Stomach (tissue), 4 donors: Measurements from ENCODE around the gene CABLES2.

ENCODE experiments used
- EP300 ChIP-seq: sonication (generic); formaldehyde crosslinking; IDR thresholded peaks from one replicate; pipeline ENCODE4 v1.6.1; 2017; ENCODE audit warnings: antibody characterized with exemption
- TF ChIP-seq, protein P1 (sequence below), 7 experiments: fragments of 450-650 bp in 4 of 7; fragments of 200-600 bp in 3 of 7; sonication (generic) in 3 of 7; IDR thresholded peaks; one replicate each; pipeline ENCODE4 v1.5.1; 2016 to 2019; ENCODE audit warnings: antibody characterized with exemption in 7 of 7, control low read depth in 2 of 7, mild to moderate bottlenecking in 1 of 7

DNA sequence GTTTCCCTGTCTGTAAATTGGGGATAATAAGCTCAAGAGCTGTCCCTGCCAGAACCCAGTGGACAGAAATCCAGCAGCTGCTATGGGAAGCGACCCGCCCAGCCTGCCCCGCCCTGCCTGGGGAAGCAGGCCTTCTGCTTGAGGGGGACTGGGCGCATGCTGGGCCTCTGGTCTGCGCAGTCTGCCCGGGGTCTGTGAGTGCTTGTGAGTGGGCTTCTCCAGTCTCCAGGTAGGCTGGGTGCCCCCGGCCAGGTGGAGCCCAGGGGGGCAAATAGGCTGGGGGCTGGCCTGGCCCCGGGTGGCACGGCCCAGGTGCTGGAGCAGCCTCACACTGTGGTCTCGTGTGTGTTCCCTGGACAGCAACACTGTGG lies 20.9 kb upstream of the CABLES2 start:
- TF ChIP-seq, protein P1, sequence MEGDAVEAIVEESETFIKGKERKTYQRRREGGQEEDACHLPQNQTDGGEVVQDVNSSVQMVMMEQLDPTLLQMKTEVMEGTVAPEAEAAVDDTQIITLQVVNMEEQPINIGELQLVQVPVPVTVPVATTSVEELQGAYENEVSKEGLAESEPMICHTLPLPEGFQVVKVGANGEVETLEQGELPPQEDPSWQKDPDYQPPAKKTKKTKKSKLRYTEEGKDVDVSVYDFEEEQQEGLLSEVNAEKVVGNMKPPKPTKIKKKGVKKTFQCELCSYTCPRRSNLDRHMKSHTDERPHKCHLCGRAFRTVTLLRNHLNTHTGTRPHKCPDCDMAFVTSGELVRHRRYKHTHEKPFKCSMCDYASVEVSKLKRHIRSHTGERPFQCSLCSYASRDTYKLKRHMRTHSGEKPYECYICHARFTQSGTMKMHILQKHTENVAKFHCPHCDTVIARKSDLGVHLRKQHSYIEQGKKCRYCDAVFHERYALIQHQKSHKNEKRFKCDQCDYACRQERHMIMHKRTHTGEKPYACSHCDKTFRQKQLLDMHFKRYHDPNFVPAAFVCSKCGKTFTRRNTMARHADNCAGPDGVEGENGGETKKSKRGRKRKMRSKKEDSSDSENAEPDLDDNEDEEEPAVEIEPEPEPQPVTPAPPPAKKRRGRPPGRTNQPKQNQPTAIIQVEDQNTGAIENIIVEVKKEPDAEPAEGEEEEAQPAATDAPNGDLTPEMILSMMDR (IDR thresholded peaks at IDR 0.05), result no peak
- TF ChIP-seq EP300, result no peak
